ENCODE data around the gene HPGD. TPM values are rescaled to one million over a fixed set of nuclear protein-coding genes. Genes with fewer than 3 reads are reported as not detected.

The HPGD gene
- total and polyA plus RNA-seq, 2 of the 4 experiments (the other 2 are of a cell fraction), result not detected

GRCh38 chr4:174538123-174538875, 16.0 kb upstream of the HPGD start:
- H2BK120ac ChIP-seq (ENCODE audit: low read depth, low read length), result no peak overlapping the region
- H3K18ac ChIP-seq (ENCODE audit: low read depth, low read length), result no peak overlapping the region
- H4K91ac ChIP-seq (ENCODE audit: insufficient read depth, low read depth, low read length), result no peak overlapping the region
- BruUV-seq (replicated peaks), result no TSS peak
- no peak overlapping the region for H3K14ac ChIP-seq (replicated peaks; ENCODE audit: low read depth, low read length)
- H3K36me3 ChIP-seq (ENCODE audit: control insufficient read depth, insufficient read depth, low read length), result no peaks in the 10 kb centered on the region
- no peak overlapping the region for H2AK5ac ChIP-seq (ENCODE audit: low read depth, low read length)
- DNase-seq (no peak), ATAC-seq (ENCODE audit: low read depth) (no peak)
- H2BK15ac ChIP-seq (ENCODE audit: low read depth, low read length), result no peak overlapping the region
- no peak overlapping the region for H3K4me2 ChIP-seq (ENCODE audit: low read depth, low read length)
- no peak overlapping the region for H2AFZ ChIP-seq (replicated peaks; ENCODE audit: low read length, poor library complexity)
- no peak overlapping the region for H3K9ac ChIP-seq (ENCODE audit: low read depth, low read length)
- TF ChIP-seq MXI1 (IDR thresholded peaks at IDR 0.05; ENCODE audit: borderline replicate concordance, low read depth, low read length) (no peak), CEBPB (IDR thresholded peaks at IDR 0.05; ENCODE audit: low read depth, low read length) (0 out of 2 replicates have a peak, but pooled peaks have one; percentile 10)
- in situ Hi-C loops (cut with MboI; ENCODE audit: low sequenced_read_pairs), result no loop called here
- H3K27ac ChIP-seq (ENCODE audit: insufficient read depth, low read length), result no peak overlapping the region
- no peaks in the 10 kb centered on the region for H3K9me1 ChIP-seq (ENCODE audit: insufficient read depth, low read length)
- H2BK20ac ChIP-seq (ENCODE audit: low read depth, low read length), result no peak overlapping the region
- peaks cover 3% of the 10 kb centered on the region; the same call in 1 of the 2 replicates for H3K9me3 ChIP-seq (ENCODE audit: control insufficient read depth, insufficient read depth, low read length)
- ChIA-PET POLR2A (ENCODE audit: unreplicated experiment) (no interaction called here), CTCF (no interaction called here)
- no peaks in the 10 kb centered on the region for H3K4me1 ChIP-seq (ENCODE audit: control insufficient read depth, insufficient read depth, low read length)
- H4K8ac ChIP-seq (ENCODE audit: low read depth in 2 of 2, low read length in 2 of 2), result no peak overlapping the region
- no peaks in the 10 kb centered on the region for H3K27me3 ChIP-seq (ENCODE audit: control insufficient read depth, insufficient read depth, low read length)
- H4K20me1 ChIP-seq (ENCODE audit: insufficient read depth, low read length), result no peaks in the 10 kb centered on the region
- H3K23ac ChIP-seq (ENCODE audit: low read depth, low read length), result no peak overlapping the region
- H3K79me1 ChIP-seq (ENCODE audit: low read depth in 1 of 2, low read length in 2 of 2), result no peaks in the 10 kb centered on the region
- intact Hi-C loops (cut with micrococcal nuclease), result no loop called here
- no peak overlapping the region for H4K5ac ChIP-seq (ENCODE audit: low read depth, low read length)
- no peak overlapping the region for H3K4ac ChIP-seq (ENCODE audit: low read depth, low read length)
- dilution Hi-C loops (cut with HindIII; ENCODE audit: low sequenced_read_pairs, unreplicated experiment), result no loop called here
- H2AK9ac ChIP-seq (replicated peaks; ENCODE audit: low read depth, low read length, poor library complexity), result no peak overlapping the region
- H3K56ac ChIP-seq (ENCODE audit: extremely low read depth, insufficient read depth, low read length), result no peak overlapping the region
- H3K4me3 ChIP-seq (ENCODE audit: insufficient read depth, low read depth, low read length), result no peak overlapping the region
- H2BK5ac ChIP-seq (ENCODE audit: low read depth, low read length, poor library complexity, severe bottlenecking), result no peak overlapping the region
- WGBS, 2 experiments (ENCODE audit: extremely low coverage in 2 of 2, insufficient read length in 1 of 2), result no CpG with 5 or more reads among the region's 4 CpGs
